Occipital lobe (tissue), 2 donors: ENCODE data around the gene DRC1. TPM values are rescaled to one million over a fixed set of nuclear protein-coding genes. Genes with fewer than 3 reads are reported as not detected.

ENCODE experiments used
- DNase-seq: peaks from one replicate; lab custom pipeline; 2025; lab: John Stamatoyannopoulos, UW
- total RNA-seq: library from RNA; depleted of rRNA; stranded (reverse); fragments of >200 nt; gene quantifications from one replicate; pipeline ENCODE4 v1.2.3, GENCODE V29; 2014

Gene DRC1
- total RNA-seq, 1 donor from 2014 or later: 5.6 TPM

DNA sequence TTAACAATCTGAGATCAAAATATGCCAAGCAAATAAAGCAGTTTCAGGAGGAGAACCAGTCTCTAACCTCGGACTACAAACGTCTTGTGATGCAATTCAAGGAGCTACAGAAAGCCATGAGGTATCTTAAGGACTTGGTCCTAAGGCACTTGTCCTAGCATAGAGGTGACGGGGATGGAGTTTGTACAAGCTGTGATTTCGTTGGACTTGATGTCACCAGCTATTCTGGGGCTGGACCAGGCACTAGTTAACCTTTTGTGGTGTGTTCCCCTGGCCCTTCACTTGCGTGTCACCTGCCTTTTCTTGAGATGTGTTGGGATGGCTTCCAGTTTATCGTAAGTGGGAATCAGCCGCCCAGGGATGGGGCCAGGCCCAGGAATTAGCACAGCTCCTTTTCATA, 42.5 kb downstream of the DRC1 start:
- DNase-seq: no peak

- no peak for DNase-seq
These were observed 46.9 kb downstream of the DRC1 start for GRCh38 chr2:26448651-26449050.

DNA sequence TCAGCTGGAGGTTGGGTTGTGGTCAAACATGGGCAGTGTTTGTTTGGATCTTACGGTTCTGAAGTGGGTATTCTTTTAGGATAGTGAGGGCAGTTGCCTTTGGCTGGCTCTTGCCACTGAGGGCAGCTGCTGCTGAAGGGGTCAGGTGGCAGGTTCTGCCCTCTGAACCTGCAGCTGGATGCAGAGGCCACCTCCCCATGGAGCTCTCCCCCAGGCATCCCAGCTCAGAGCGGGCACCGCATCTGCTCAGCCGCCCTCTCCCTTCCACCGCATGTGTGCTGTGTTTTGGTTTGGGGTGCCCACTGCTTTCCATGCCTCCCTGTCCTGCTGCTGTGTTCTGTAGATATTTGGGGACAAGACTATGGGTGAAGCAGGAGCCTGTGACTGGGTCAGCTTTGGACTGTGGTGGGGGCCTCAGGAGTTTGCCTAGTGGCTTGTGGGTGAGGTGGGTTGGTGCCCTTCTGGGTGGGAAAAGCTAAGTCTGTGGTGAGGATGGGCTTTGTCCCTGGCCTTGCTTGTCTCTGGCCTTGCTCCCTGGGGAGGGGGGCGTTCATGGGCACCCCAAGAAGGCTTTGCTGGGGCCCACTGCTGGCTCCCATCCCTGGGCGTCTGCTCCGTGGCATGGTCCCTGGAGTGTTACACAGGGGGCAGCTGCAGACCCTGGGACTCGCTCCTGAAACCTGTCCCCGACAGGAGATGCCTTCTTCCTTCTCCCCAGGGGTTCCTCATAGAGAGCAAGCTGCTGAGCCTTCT, 47.7 kb downstream of the DRC1 start:
- no peak for DNase-seq

DNA sequence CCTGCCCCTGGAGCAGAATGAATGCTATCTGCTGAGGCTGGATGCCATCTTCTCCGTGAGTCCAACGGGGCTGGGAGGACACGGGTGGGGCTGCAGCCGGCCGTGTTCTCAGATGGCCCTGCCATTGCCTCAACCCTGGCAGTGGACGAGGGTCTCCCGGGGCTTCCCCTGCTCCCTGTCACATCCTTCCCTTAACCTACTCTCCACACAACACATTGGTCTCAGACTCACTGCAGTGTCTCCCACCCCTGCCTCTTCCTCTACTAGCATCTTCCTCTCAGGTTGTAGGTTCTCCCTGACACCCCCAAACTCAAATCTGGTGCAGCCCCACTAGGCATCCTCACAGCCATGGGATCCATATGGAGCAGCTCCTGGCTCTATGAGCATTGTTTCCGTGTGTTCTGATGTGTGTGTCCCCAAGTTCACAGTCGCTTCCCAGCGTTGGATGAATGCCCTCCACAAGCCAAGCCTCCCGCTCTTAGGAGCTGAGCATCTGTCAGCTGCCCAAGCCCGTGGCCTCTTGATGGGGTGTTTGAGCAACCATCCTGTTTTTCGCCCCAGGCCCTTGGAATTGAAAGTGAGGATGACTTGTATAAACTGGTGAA, 48.4 kb downstream of the DRC1 start:
- DNase-seq: no peak

GRCh38 chr2:26451700-26452099, 50.0 kb downstream of the DRC1 start:
- DNase-seq: no peak

DNA sequence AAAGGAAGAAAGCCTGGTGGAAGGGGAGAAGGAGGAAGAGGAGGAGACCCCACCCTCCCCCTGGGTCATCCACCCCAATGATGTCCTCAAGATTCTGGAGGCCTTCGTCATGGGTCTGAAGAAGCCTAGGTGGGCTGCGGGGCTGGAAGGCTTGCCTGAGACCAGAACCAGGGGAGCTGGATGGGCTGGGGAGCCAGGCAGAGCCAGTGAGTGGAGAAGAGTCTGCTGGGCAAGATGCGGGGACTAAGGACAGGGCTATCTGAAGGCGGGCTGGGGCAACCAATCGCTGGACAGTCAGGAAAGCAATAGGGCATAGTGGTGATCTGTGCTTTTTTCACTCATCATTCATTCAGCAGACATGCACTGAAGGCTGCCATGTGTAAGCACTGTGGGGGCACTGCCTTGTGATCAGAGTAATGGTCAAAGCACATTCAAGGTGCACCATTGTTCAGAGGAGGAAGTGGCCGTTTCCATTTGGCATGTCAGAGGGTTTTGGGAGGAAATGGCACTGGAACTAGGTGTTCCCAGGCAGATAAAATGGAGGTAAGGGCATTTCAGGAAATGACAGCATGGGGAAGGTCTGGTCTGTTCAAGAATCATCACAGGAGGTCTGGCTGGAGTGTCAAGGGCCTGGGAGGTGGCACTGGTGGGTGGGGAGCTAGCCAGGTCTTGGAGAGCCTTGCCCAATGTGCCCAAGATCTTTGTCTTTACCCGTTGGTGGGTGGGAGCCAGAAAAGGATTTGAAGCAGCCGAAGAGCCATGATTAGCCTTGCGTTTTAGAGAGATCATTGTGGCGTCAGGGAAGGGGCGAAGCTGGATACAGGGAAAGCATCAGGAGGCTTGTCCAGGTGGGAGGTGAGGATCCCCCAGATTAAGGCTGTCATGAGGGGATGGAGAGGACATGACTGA, 52.0 kb downstream of the DRC1 start:
- no peak for DNase-seq

DNA sequence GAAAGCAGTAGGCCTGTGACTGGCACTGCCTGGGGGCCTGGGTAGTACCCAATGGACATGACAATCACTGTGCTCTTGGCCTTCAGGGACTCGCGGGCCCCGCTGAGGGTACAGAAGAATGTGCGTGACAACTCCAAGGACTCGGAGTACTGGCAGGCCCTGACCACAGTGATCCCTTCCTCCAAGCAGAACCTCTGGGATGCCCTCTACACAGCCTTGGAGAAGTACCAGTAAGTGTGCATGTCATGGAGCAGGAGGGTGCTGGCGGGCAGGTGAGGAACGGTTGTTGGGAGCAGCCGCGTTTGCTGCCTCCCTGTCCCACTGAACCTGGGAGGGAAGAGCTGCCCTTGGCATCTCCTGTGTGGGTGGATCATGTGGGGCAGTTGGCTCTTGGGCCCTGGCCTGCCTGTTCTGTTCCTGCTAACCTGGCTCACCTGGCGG, 52.9 kb downstream of the DRC1 start:
- DNase-seq: no peak

GRCh38 chr2:26455037-26455669, 53.4 kb downstream of the DRC1 start:
- DNase-seq: no peak

- no peak for DNase-seq
These were observed 54.1 kb downstream of the DRC1 start for GRCh38 chr2:26455670-26456439.

GRCh38 chr2:26456440-26457250, 54.9 kb downstream of the DRC1 start:
- DNase-seq: no peak

GRCh38 chr2:26457251-26457666, 55.5 kb downstream of the DRC1 start:
- no peak for DNase-seq

- no peak for DNase-seq
These were observed 56.1 kb downstream of the DRC1 start for GRCh38 chr2:26457695-26458364.

DNA sequence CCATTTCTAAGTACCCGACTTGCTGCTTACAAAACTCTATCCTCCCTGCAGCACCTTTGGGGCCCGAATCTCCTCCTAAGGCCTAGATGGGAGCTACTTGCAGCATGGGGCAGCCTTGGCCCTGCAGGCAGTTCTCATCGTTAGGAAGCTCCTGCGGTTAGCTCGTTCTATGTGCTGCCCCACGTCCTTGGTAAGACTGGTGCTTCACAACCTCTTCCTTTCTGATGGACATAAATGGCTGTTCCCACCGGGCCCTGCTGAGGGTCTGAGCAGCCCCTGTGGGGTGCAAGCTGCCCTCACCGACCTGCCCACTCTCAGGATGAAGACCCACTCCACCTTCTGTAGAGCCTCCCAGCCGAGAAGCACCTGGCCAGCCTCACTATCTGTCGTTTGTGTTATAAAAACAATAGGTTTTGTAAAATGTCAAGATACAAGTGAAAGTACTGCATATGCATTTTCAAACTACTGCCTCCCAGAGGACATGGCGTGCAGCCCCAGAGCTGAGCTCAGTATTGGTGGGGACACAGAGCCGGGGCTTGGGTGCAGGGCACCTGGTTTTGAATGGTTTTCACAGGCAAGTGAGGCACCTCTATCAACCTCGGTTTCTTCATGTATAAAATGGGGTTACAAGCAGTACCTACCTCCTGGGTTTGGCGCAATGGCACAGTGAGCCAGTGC, 56.8 kb downstream of the DRC1 start:
- DNase-seq: no peak

DNA sequence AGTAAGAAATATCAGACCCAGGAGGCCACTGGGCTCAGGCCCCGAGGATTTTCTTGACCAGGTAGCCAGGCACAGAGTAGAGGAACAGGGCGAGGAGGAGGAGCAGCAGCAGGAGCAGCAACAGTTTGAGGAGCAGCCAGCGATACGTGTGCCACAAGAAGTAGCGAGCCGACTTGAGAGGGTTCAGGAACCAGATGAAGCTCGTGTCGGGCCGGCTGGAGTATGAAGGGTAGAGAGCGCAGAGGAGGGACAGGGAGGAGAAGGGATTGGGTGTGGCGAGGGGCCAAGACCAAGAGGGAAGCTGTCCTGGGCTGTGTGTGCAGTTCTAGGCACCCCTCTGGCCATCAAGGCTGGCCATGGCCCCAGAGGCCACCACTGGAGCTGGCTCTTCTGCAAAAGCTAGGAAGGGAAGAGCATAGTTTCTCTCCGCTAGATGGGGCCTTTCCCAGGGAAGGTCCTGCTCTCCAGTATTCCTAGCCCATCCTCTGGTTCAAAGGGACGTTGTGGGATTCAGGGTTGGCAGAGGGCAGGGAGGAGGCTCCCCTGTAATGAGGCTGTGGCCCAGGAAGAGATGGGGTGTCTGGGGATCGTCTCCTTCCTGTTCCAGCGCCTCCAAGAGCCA, 58.4 kb downstream of the DRC1 start:
- no peak for DNase-seq

DNA sequence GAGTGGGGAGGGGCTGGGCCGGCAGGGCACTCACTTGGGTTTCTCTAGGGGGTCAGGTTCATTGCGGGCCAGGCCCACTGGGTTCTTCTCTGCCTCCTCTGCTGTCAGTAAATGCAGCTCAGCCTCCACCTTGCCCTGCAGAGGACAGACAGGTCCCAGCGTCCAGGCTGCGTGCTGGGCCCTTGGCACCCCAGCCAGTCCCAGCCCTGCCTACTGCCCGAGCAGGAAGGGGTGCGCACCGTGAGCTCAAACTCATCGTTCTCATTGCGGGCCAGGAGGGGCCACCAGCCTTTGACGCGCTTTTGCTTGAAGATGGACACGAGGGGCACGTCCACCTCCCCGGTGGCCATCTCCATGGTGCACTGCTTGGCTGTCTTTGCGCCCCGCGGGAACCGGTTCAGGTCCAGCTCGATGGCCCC, 58.9 kb downstream of the DRC1 start:
- no peak for DNase-seq

DNA sequence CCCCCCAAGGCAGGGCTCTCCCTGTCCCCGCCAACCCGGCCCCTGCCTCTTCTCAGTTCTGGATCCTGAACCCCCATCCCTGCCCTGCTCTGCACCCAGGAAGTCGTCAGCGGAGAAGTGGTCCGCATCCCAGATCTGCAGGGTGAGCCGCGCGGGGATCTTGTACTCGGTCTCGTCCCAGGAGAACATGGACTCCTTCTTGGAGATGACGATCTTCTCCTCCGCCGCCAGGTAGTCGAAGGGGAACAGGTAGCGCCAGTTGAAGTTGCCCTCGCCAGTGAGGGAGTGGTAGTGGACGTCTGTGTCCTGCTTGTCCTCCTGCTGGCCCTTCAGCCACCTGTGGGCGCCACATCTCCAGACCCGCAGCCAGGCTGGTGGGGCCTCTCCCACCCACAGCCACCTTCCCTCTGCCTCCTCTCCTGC, 59.9 kb downstream of the DRC1 start:
- DNase-seq: no peak

DNA sequence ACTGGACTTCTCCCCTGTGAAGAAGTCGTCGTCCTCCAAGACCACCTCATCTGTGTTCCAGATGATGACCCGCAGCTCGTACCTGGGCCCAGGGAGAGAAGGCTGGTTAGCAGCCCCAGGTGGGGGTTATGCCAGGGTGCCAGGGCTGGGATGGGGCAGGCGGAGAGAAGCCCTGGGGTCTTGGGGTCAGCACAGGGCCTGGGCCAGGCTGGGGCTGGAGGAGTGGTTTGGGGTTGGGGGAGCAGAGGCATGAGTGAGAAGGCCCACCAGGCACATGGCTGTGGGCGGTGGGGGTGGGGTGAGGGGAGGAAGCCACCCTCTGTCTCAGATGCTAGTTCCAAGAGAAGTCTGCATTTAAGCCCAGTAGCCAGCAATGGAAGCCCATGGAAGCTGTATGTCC, 60.4 kb downstream of the DRC1 start:
- DNase-seq: no peak

GRCh38 chr2:26462511-26463243, 61.0 kb downstream of the DRC1 start:
- no peak for DNase-seq
